GM18867 (cell line): ENCODE measurements around the gene ZGPAT.
"Not testable (repeated sequence)": the region's sequence is repeated elsewhere in the genome, so short reads cannot be mapped to it uniquely, and the experiment has no call there.

ENCODE experiments used
- ATAC-seq: cut with Tn5 transposase; IDR thresholded peaks from one replicate; pipeline ENCODE4 v1.9.1; 2021; ENCODE audit warnings: mild to moderate bottlenecking, moderate library complexity; ENCODE audit not compliant: unreplicated experiment

Gene ZGPAT

DNA sequence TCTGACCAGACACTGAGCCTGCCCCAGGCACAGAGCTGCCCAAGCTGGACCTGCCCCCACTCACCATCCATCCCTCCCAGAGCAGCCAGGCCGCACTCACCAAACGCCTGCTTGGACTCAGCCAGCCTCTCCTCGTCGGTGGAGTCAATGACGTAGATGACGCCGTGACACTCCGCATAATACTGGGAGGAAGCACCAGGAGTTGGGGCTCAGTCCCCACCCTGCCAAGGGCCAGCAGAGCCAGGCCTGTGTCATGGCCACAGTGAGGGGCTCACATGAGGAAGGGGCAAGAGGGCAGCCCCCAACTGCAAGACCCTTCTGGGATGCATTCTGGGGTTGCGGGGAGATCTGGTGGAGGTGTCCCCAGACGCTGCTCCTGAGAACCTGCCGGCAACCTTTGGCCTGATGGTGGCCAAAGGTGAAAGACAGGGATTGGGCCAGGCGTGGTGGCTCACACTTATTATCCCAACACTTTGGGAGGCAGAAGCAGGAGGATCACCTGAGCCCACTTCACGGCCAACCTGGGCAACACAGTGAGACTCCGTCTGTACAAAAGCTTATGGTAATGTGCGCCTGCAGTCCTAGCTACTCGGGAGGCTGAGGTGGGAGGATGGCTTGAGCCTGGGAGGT, 5.7 kb upstream of the ZGPAT start:
- no peak for ATAC-seq

GRCh38 chr20:63702751-63703470, 4.9 kb upstream of the ZGPAT start:
- no peak for ATAC-seq

- no peak for ATAC-seq
These were observed 4.3 kb upstream of the ZGPAT start for GRCh38 chr20:63703471-63703975.

DNA sequence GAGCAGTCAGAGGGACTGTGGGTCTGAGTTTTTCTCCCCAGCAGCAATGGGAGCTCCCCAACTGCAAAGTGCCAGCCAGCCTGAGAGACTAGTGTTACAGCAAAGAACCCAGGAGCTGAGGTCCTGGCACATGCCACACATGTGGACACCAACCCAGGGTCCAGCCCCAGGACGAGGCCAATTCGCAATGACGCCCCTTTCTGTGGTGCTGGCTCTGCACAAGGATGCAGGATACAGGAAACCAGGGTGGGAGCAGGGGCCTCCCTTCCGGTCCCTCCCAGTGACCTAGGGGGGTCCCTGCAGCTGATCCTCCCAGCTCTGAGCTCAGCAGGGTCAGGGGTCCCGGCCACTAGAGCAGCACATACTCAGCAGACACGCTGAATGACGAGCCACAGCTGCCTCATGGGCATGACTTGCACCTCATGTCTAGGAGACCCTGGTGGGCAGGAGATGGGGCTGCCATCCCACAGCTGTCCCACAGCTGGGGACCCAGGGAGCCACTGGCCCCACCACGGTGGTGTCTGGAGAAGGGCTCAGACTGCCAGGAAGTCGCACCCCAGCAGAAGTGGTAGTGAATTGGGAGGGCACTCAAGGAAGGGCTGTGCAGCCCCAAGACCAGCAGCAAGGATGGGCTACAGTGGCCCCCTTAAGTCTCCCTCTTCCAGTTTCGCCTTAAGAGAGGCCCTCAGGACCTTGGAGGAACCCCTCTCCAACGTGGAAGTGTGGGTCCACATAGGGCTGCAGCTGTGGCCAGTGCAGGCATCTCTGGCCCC, 3.7 kb upstream of the ZGPAT start:
- no peak for ATAC-seq

GRCh38 chr20:63704749-63705117, 3.1 kb upstream of the ZGPAT start:
- no peak for ATAC-seq

DNA sequence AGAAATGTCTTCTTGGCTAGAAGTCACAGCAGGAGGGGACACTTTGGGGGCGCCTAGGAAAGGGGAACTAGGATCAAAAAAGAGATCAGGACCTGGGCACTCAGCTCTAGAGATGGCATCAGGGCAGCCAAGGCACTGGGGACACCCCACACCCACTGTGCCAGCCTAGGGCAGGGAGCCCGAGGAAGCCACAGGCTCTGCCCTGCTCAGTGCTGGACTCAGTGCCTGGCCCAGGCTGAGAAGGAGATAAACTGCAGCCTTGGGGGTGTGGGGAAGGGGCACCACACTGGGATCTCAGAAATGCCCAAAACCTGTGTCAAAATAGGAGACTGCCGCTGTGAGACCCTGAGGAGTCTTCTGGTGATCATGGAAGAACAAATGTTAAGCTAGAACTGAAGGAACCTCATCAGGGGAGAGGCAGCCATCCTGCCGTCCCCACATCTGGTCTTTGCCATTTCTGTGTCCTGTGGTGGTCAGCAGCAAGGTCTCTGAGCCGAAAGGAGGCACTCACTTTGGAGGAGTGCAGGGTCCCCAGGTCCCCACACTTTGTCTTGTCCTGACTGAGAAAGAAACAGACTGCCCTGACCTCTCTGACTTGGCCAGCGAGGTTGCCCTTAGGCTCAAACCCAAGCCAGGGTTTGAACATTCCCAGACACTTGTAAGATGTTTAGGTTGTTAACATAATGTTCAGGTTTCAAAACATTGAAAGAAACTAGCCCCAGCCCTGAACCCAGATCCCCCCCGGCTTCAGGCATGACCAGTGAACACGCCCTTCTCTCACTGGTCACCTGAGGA, 2.4 kb upstream of the ZGPAT start:
- no peak for ATAC-seq

DNA sequence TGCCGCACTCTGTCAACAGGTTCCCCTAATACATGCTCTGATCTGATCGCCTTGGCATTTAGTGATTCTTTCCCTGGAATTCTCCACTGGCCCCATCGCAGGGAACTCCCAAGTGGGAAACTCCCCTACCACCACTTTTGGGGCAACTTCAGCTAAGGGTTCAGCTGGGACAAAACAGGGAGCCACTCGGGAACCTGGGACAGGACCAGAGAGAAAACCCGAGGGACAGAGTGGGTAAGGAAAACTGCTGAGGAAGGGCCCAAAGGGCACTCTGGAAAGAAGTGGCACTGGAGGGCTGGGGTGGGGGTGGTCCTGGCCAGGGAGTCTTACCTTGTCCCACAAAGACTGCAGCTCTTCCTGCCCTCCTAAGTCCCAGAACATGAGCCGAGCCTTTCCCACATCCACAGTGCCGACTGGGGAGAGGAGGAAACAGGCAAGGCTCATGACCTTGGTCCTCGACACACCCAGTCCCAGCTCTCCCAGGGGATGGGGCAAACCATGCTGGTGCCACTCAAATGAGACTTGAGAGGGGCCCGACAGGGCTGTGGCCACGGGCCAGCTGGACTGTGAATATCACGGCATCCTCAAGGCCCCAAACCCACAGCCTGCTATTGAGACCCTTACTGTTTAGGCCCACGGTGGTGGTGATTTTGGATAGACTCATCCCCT, 1.7 kb upstream of the ZGPAT start:
- ATAC-seq = no peak

- peak; percentile 13 for ATAC-seq
These were observed 834 bp upstream of the ZGPAT start for GRCh38 chr20:63706852-63707557.

DNA sequence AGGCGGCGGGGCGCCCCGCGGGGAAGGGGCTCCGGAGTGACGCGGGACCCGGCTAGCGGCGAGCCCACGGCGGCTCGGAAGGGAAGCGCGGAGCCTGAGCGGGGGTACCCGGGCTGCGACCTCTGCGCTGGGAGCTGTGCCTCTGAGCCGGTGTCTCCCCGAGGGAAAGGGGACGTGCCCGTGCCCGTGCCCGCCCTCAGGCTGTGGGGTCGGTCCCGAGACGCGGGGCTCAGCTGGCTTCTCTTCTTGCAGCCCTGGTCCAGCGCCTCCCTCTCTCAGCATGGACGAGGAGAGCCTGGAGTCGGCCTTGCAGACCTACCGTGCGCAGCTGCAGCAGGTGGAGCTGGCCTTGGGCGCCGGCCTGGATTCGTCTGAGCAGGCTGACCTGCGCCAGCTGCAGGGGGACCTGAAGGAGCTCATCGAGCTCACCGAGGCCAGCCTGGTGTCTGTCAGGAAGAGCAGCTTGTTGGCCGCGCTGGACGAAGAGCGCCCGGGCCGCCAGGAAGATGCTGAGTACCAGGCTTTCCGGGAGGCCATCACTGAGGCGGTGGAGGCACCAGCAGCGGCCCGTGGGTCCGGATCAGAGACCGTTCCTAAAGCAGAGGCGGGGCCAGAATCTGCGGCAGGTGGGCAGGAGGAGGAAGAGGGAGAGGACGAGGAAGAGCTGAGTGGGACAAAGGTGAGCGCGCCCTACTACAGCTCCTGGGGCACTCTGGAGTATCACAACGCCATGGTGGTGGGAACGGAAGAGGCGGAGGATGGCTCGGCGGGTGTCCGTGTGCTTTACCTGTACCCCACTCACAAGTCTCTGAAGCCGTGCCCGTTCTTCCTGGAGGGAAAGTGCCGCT, 686 bp downstream of the ZGPAT start:
- ATAC-seq = peak; percentile 13

GRCh38 chr20:63709149-63709527, 1.3 kb downstream of the ZGPAT start:
- no peak for ATAC-seq

DNA sequence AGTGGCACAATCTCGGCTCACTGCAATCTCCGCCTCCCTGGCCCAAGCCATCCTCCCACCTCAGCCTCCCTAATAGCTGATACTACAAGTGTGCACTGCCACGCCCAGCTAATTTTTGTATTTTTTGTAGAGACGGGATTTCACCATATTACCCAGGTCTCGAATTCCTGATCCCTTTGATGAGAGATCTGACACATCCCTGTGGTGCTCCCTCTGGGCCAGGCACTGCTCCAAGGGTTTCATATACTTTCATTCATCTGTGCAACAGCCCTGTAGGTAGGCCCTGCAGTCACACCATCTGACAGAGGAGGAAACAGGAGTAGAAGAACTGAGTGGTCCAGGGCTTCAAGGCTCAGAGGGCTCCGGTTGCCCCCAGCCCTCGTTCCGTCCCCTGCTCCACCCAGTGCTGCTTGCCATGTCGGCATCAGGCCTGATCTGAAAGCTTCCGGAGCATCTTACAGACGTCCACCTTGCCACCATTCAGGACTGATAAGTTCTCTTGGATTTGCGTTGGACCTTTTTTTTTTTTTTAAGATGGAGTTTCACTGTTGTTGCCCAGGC, 3.3 kb downstream of the ZGPAT start:
- ATAC-seq = no peak

GRCh38 chr20:63712191-63712590, 4.4 kb downstream of the ZGPAT start:
- no peak for ATAC-seq

GRCh38 chr20:63714858-63715257, 7.0 kb downstream of the ZGPAT start:
- ATAC-seq = no peak

DNA sequence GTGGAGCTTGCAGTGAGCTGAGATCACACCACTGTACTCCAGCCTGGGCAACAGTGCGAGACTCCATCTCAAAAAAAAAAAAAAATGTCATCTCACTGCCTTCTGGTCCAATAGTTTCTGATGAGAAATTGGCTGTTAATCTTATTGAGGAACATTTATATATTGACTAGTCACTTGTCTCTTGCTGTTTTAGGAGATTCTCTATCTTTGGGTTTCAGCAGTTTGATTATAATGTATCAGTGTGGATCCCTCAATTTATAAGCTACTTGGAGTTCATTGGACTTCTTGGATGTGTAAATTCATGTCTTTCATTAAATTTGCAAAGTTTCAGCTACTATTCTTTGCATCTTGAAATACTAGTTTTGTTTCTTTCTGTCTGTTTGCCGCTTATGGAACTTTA, 11.2 kb downstream of the ZGPAT start:
- ATAC-seq = no peak

GRCh38 chr20:63722967-63723622, 15.3 kb downstream of the ZGPAT start:
- ATAC-seq = not testable (repeated sequence)

- not testable (repeated sequence) for ATAC-seq
These were observed 22.4 kb downstream of the ZGPAT start for GRCh38 chr20:63730189-63730733.

DNA sequence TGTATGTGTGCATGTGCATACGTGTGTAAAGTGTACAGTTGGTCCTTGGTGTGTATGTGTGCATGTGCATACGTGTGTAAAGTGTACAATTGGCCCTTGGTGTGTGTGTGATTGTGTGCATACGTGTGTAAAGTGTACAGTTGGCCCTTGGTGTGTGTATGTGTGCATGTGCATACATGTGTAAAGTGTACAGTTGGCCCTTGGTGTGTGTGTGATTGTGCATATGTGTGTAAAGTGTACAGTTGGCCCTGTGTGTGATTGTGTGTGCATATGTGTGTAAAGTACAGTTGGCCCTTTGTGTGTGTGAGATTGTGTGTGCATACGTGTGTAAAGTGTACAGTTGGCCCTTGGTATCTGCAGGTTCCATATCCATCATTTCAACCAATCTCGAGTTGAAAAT, 23.6 kb downstream of the ZGPAT start:
- ATAC-seq = no peak
